GM19468 (cell line): Measurements from ENCODE around the gene PCGF3.
"Not testable (repeated sequence)": the region's sequence is repeated elsewhere in the genome, so short reads cannot be mapped to it uniquely, and the experiment has no call there.

ENCODE experiments used
- ATAC-seq: cut with Tn5 transposase; IDR thresholded peaks from one replicate; pipeline ENCODE4 v1.9.1; 2021; ENCODE audit warnings: mild to moderate bottlenecking, moderate library complexity, moderate number of reproducible peaks; ENCODE audit not compliant: unreplicated experiment; ENCODE audit errors: extremely low read depth

The PCGF3 gene

GRCh38 chr4:757111-757510 is 51.5 kb downstream of the PCGF3 start:
- no peak for ATAC-seq

GRCh38 chr4:759810-760209 is 54.2 kb downstream of the PCGF3 start:
- not testable (repeated sequence) for ATAC-seq

- ATAC-seq = no peak
Observed at GRCh38 chr4:760616-761015, 55.0 kb downstream of the PCGF3 start.

- no peak for ATAC-seq
Observed at GRCh38 chr4:761086-761485, 55.5 kb downstream of the PCGF3 start.

GRCh38 chr4:761739-762138 is 56.1 kb downstream of the PCGF3 start:
- no peak for ATAC-seq

- no peak for ATAC-seq
Observed at GRCh38 chr4:762211-763190, 56.9 kb downstream of the PCGF3 start.

GRCh38 chr4:763191-763810 is 57.7 kb downstream of the PCGF3 start:
- ATAC-seq = no peak

GRCh38 chr4:763922-764321 is 58.3 kb downstream of the PCGF3 start:
- ATAC-seq = no peak

GRCh38 chr4:764405-765169 is 59.0 kb downstream of the PCGF3 start:
- no peak for ATAC-seq

- no peak for ATAC-seq
Observed at GRCh38 chr4:766152-766515, 60.5 kb downstream of the PCGF3 start.

GRCh38 chr4:766559-767283 is 61.1 kb downstream of the PCGF3 start:
- ATAC-seq = no peak

- ATAC-seq = no peak
Observed at GRCh38 chr4:768076-768475, 62.4 kb downstream of the PCGF3 start.

GRCh38 chr4:768995-769394 is 63.4 kb downstream of the PCGF3 start:
- no peak for ATAC-seq

- no peak for ATAC-seq
Observed at GRCh38 chr4:769511-769910, 63.9 kb downstream of the PCGF3 start.

- no peak for ATAC-seq
Observed at GRCh38 chr4:770022-770421, 64.4 kb downstream of the PCGF3 start.

- ATAC-seq = no peak
Observed at GRCh38 chr4:771464-771863, 65.8 kb downstream of the PCGF3 start.

- ATAC-seq = no peak
Observed at GRCh38 chr4:772118-772517, 66.5 kb downstream of the PCGF3 start.

- no peak for ATAC-seq
Observed at GRCh38 chr4:772776-773175, 67.1 kb downstream of the PCGF3 start.

GRCh38 chr4:773214-773613 is 67.6 kb downstream of the PCGF3 start:
- ATAC-seq = no peak

GRCh38 chr4:774419-775092 is 68.9 kb downstream of the PCGF3 start:
- ATAC-seq = not testable (repeated sequence)
